ENCODE measurements around the gene PRF1.
"Not testable (repeated sequence)": the region's sequence is repeated elsewhere in the genome, so short reads cannot be mapped to it uniquely, and the experiment has no call there.

The PRF1 gene

DNA sequence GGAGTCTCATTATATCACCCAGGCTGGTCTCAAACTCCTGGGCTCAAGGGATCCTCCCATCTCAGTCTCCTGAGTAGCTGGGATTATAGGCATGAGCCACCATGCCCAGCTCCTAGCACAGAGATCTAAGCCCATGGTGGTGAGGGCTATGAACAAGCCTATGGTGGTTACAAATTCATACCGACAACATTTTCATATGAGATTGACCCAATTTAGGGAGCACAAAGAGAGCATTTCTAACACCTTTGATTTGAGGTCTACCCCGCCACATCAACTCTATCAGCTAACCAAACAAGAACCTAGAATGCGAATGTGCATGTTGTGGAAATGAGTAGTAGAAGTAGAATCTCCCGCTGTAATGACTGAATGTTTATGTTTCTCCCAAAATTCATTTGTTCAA, 14.2 kb upstream of the PRF1 start:
- DNase-seq, result no peak

DNA sequence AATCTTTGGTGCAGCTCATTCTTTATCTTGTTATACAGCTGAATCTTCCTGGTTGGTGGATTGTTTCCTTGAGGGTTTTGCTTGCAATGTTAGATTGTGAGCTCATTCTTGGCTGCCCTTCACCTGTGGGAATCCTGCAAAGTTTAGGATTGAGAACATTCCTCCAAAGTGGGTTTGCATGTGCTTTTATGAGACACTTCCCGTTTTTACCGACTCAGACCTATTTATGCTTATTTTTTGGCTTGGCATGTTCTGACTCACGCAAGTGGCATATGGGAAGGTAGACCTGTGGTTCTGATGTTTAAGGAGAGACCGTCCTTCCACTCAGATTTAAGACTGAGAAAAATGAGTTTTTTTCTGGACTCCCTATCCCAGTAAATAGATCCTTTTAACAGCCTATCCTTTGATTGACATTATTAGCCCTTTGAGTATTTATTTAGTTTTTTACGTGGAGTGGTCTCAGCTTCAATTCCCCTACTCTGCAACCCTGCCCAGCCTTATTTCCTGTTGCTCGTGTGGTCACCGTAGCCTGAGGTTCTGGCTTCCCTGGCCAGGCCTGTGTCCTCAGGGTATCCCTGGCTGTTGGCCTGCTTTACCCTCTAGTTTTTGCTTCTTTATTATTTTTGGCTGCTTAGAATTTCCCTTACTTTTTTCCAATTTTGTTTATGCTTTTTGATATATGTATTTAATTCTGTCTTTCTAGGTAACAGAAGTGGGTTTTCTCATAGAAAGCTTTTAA, 13.4 kb upstream of the PRF1 start:
- no peak for DNase-seq

DNA sequence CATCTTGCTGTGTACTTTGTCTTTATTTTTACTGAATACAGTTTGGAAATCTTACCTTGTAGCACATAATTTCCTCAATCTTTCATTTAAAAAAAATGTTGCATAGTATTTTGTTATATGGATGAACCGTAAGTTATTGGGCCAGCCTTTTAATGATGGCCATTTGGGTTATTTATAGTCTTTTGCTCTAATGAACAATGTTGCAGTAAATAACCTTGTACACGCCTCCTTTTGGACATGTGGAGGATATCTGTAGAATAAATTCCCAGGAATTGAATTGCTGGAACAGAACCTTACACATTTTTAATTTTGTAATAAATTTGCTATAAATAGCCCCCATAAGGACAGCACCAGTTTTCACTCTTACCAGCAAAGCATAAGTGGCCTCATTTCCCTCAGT, 12.7 kb upstream of the PRF1 start:
- DNase-seq, result no peak

DNA sequence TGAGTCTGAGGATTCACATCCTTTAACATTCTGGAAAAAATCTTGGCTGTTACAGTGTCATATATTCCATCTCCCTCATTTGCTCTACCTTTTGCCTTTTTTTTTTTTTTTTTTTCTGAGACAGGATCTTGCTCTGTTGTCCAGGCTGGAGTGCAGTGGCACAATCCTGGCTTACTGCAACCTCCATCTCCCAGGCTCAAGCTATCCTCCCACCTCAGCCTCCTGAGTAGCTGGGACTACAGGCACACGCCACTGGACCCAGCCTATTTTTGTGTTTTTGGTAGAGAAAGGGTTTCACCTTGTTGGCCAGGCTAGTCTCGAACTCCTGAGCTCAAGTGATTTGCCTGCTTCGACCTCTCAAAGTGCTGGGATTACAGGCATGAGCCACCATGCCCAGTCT, 11.8 kb upstream of the PRF1 start:
- DNase-seq, result not testable (repeated sequence)

DNA sequence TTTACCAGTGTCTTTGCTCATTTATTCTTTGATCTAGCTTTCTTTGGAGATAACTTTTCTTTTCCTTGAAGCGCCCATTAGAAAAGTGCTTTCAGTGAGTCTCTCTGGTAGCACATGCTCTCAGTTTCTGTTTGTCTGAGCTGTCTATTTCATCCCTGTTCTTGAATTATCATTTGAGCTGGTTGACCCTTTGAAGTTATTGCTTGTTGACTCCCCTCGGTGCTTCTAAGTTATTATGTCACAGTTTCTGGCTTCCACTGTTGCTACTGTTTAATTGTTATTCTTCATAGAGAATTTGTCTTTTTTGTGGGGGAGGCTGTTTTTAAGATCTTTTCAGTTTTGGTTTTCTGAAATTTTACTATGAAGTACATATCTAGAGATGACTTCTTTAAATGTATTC, 11.4 kb upstream of the PRF1 start:
- no peak for DNase-seq

DNA sequence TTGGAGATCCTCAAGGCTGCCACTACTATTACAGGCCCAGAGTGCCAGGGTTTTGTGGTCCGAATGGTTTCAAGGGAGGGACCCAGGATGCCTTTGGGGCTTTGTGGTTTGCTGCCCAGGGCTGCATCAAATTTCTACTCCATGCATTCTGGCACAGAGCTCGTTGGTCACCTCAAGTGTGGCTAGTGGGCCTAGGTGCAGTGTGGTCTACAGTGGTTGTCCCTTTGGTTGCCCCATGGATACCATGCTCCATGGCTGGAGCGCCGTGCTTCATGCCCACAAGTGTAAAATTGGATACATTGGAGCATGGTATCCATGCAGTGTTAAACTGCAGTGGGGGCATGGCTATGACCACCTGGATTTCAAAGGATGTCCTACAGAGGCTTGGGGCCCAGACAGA, 5.4 kb upstream of the PRF1 start:
- DNase-seq, result no peak

DNA sequence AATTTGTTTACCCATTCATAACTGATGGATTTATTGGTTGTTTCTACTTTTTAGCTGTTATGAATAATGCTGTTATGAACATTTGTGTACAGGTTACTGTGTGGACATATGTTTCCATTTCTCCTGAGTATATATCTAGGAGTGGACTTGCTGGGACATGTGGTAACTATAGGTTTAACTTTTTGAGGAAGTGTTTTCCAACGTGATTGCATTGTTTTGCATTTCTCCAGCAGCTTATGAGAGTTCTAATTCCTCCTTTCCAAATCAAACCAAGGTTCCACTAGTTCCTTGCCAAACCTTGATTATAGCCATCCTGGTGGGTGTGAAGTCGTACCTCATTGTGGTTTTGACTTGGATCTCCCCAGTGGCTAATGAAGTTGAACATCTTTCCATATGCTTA, 2.6 kb upstream of the PRF1 start:
- DNase-seq, result no peak

DNA sequence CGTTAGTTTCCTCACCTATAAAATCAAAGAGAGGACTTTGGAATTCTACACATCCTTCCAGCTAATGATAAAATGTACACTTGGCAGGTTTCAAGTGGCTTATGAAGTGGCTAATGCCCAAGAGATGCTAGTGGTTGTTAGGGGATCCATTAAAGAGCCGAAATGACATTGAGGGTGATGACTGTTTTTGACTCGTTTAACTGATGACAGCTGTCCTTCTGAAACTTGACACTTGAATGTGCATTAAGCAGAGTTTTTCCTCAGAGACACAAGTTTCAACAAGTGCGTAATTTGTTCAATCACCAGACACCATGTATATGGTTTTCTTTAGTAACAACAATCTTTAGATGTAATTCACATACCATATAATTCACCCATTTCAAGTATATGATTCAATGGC, 1.6 kb upstream of the PRF1 start:
- DNase-seq, result no peak

DNA sequence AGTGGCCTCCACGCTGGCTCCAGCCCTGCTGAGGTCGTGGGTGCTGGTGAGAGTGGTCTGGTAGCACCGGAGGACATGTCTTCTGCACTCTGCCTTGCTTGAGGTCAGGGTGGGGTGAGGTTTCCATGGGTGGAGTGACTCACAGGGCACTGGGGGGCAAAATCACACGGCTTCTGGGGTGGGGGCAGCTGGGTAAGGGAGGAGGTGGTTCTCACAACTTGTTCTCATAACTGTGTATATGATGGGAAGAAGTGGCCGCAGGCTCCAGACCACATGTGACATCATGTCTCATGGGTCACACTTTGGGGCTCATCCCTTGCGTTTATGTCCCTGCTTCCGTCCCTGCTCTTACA, 884 bp upstream of the PRF1 start:
- DNase-seq, result no peak

DNA sequence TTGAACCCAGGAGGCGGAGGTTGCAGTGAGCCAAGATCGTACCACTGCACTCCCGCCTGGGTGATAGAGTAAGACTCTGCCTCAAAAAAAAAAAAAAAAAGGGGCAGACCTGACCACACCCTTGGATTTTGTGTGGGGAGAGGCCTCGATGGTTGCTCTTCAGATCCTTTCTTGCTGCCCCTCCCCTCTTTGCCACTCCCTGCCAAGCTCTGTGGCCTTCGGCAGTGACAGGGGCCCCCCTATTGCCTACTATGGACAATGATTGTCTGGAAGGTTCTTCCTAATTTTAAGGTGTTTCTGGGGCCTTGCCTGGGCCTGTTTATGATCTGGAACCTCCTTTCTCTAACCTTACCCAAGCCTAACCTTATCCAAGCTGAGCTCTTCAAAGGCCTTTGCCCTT, 795 bp downstream of the PRF1 start:
- no peak for DNase-seq

DNA sequence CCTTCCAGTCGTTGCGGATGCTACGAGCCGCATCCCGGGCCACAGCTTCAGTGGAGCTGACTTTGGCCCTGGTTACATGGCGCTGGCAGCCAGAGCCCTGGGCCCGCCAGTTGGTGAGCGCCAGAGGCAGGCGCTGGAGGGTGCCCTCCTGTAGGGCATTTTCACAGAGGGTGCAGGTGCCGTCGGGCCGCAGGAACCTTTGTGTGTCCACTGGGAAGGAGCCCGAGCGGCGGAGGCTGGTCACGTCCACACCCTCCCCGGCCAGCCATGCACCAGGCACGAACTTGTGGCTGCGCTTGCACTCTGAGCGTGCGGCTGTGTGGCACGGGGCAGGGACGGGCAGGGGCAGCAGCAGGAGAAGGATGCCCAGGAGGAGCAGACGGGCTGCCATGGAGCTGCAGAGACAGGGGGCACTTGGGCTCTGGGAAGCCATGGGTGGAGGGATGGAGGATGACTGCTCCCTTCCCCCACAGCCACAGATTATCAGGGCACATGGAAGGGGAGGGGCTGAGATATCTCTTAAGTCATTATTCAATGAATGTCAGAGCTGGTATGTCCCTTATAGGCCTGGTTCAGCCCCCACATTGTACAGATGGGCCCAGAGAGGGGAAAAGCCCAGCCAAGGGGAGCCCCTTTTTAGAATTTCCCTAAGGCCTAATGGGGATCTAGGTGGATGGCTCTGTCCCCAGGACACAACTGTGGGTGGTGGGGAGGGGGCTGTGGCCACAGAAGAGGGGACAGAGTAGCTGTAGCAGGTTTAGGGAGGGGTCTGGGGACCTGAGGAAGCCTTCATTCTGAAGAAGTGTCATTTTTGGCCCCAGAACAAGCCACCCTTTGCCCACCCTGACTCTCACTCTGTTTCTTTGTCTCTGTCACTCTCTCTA, 1.8 kb downstream of the PRF1 start:
- DNase-seq, result no peak

DNA sequence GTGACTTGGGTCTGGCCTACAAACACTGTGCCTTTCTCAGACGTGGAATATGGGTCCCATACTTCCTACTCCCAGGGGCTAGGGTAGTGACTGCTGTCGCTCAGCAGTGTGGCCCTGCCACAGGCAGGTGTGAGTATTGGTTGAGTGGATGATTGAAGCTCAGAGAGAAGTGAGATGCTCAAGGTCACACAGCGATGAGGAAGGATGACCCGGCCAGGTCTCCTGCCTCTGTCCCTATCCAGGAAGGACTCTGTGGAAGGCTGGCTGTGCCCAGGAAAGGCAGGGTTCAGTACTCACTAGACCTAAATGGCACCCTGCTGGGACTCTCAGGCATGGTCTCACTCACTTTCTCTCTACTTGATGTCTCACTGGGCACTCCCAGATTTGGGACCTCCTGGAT, 2.8 kb downstream of the PRF1 start:
- DNase-seq, result no peak

DNA sequence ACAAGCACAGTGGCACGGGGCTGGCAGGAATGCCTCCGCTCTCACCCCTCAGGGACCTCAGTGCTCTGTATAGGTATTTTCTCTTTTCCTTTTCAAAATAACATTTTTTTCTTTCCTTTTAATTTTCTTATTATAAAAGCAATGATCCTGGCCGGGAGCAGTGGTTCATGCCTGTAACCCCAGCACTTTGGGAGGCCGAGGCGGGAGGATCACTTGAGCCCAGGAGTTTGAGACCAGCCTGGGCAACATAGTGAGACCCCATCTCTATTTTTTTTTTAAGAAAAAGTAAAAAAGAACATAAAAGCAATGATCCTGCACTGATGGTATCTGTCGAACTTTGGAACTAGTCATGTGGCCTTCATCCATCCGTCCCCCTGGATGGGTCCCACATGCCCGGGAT, 3.2 kb downstream of the PRF1 start:
- DNase-seq, result no peak

DNA sequence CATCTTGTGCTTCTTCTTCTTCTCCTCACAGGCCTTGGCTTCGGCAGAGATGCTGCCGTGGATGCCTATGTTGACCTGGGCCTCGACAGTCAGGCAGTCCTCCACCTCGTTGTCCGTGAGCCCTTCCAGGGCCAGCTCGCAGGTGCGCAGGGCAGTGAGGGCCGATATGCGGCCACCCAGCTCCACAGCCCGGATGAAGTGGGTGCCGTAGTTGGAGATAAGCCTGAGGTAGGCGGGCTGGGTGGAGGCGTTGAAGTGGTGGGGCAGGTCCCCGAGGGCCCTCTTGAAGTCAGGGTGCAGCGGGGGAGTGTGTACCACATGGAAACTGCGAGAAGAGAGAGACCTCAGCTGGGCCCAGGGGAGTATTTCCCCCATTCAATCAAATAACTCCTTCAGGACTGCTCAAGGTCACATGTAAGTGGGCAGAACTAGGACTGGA, 3.7 kb downstream of the PRF1 start:
- DNase-seq, result no peak

DNA sequence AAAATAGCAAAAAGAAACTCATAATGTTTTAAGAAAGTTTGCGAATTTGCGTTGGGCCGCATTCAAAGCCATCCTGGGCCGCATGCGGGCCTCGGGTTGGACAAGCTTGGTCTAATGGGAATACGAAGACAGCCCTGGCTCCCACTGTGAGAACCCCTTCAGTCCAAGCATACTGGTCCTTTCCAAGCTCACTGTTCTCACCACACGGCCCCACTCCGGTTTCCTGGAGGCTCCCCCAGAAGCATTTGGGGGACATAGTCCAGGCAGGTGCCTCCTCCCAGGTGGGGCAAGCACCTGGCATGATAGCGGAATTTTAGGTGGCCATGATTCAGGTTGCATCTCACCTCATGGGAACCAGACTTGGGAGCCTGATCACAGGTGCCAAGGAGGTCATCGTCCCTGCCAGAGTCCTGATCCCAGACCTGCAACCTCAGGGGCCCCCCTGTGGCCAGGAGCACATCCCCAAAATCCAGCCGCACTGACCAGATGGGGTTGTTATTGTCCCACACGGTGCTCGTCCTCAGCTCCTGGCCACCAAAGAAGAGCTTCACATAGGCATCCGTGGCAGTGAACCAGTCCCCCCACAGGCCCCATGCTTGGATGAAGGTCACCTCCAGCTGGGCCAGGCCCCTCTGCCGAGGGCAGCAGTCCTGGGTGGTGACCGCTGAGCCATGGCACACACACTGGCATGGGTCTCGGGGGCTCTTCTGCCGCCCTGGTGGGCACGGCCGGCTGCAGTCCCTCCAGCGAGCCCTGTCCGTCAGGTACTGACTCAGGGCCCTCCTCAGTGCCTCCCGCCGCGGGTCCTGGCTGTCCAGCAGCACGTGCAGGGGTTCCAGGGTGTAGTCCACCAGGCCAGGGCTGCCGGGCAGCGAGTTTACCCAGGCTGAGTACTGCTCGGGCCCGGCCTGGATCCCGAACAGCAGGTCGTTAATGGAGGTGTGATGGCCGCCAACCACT, 4.4 kb downstream of the PRF1 start:
- DNase-seq, result no peak

DNA sequence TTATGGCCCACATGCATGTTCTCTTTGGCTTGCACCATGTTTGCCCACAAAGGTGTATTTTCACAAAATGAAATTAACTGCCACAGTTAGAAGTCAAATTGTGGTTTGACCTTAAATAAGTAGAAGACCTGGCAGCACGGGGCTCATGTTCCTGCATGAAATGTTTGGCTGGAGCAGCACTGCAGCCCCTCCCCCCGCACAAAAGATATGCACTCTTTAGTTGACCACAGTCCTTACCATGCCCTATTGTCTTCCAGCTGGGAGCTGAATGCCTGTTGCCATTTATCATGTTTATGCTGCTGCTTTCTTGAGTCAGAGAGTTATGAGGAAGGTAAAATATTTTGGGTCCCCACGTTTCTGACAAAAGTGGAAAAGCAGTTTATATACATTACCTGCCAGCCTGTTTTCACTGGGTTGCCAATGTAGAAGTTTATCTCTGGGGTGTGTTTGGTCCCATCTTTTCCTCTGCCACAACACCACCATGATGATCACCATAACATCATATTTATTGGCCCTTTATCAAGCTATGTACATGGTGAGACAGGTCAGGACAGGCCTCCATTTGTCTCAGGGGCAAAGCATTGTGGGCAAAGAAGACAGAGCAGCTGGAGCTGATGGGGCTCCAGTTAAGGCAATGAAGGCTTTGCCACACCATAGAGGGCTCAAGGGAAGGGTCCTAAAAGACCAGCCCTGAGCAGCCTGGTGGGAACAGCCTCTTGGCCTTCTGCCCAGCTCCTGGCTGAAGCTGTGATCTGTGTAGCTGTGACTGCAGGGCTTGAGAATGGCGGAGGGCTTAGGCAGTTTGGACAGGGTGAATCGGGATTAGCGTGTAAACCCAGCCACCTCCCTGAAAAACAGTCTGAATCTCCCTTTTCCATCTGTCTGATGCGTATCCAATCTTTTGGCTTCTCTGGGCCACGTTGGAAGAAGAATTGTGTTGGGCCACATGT, 5.4 kb downstream of the PRF1 start:
- no peak for DNase-seq

DNA sequence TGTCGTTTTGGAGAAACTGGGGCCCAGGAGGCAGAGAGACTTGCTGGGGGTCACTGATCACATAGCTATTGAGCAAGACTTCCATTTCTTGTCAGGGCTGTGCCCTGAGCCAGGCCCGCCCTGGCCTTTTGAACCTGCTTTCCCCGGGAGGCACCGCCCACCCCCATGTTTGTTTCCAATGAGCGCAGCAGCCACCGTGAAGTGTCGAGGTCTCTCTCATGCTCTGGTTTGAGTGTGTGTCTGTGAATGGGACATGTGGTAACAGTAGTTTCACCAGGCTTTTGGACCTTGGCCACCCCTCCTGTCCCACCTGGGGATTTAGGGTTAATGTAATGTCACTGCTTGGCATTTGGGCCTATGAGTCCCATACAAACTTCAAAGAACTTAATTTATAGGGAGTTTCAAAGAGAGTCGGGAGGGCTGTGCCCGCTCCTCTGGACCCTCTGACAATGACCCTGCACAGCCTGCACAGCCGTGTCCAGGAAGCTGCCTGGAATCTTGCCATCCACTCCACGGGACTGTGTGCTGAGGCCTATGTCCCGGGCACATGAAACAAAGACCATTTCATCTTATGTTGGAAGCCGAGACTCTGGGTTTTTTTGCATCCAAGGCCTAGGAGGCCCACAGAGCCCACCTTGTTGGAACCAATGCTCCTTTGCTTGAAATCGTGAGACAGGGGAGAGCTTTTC, 6.3 kb downstream of the PRF1 start:
- no peak for DNase-seq

DNA sequence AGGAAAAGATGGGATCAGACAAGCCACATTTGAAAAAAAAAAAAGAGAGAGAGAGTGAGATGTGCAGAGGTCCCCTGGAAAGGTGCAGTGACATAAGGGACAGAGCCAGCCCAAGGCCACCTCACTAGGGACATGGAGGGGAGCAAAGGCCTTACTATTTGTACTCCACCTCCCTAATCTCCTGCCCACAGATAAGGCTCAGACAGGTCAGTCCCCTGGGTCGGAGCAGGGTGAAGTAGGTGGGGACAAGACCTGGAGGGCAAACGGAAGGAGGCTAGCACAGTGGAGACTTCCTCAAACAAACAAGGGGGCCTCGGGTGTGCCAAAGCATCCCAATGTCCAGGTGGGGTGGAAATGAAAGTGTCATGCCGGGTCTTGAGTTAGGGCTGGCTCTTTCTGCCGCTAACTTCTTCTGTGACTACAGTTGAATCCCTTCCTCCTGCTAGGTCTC, 7.0 kb downstream of the PRF1 start:
- no peak for DNase-seq

DNA sequence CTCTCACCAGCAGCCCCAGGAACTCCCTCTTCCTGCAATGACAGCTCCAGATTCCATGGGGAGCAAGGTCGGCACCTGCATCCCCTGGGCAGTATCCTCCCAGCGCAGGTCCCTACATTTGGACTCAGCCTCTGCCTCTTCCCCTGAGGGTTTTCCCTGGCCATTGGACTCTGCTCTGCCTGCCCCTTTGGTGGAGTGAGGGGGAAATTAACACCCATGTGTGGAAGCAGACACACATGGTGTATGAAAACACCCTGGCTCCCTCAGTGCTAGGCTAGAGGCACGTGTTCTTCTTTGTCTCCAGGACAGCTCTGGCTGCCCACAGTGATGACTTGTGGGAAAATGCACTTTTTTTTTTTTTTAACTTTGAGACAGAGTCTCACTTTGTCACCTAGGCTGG, 8.4 kb downstream of the PRF1 start:
- no peak for DNase-seq

DNA sequence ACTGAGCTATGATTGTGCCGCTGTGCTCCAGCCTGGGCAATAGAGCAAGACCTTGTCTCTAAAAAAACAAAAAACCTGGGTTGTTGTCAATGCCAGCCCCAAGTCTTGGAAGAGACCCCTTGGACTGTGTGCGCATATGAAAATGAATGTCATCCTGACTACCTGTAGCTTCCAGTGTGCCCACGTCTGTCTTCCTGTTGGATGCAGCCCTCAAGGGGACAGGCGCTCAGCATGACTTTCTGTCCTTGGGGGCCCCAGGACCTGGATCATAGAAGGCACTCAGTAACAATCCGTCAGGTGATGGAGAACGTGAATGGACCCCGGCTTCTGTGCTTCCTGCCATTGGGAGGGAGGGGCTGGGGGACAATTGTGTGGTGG, 9.0 kb downstream of the PRF1 start:
- DNase-seq, result no peak

DNA sequence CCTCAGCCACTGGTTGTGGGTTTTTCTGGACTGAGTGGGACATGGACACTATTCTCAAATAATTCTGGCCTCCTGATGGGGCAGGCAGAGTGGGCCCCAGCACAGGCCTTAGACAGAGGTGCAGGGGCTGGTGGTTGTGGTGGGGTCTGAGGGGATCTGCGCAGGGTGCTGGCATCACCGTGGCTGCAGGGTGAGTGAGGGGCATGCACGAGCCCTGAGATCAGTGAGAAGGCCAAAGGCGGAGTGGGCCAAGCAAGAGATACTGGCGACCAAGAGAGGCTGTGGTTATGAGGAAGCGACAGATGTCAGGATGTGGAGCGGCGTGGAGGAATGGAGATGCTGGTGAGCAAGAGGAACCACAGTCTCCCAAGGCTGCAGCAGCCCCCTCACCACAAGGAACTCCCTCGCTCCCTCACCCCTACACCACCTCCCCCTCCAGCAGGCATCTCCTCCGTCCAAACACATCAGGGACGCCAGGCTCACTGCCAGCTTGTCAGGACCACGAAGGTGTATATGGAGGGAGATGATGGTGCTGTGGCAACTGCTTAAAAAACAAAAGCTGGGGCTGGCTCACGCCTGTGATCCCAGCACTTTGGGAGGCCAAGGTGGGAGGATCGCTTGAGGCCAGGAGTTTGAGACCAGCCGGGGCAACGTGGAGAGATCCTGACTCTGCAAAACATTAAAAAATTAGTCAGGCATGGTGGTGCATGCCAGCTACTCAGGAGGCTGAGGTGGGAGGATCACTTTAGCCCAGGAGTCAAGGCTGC, 9.6 kb downstream of the PRF1 start:
- DNase-seq, result no peak
